Measurements from ENCODE around the gene SLC41A2. TPM values are rescaled to one million over a fixed set of nuclear protein-coding genes. Genes with fewer than 3 reads are reported as not detected.
"Not testable (repeated sequence)": the region's sequence is repeated elsewhere in the genome, so short reads cannot be mapped to it uniquely, and the experiment has no call there.

Gene SLC41A2
- total and polyA plus RNA-seq, 2 of the 13 experiments (the other 11 are each of a cell fraction or from before 2014, with no cell fraction given) = 2.3 to 12.8 TPM

DNA sequence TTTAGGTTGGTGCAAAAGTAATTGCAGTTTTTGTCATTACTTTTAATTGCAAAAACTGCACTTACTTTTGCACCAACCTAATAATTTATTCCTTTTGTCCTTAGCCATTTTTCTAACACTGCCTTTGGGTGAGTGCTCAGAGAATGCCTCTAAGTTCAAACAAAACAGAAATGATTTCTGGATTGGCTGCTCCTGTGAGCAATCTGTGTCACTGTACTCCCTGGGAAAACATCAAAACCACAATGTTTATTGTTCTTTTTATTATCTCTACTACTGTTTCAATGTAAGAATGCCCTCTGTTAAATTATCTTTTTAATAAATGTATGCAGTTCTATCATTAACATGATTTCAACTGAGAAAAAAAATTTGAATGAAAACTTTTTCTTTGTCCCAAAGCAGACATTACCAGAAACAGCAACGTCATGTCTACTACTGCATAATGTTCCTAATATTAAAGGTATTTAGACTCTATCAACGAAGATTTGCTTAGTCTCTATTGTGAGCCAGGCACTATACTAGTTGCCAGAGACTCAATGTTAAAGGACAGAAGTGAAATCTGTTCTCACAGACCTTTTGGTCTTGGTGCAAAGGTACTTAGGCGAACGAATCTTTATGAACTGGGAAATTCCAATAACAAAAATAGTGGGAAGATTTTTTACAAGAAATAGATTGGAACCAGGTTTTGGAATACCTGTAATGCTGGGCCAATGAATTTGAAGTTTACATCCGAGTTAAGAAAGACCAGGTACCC is 6.2 kb downstream of the SLC41A2 start (continued):
- TF ChIP-seq MLXIP (CRISPR knock-in tag; IDR thresholded peaks at IDR 0.05; ENCODE audit: borderline replicate concordance) (no peak), PHF20 (CRISPR knock-in tag; IDR thresholded peaks at IDR 0.05) (no peak), ZNF24 (IDR thresholded peaks at IDR 0.05) (no peak), ZNF619 (CRISPR knock-in tag; IDR thresholded peaks at IDR 0.05) (no peak)

DNA sequence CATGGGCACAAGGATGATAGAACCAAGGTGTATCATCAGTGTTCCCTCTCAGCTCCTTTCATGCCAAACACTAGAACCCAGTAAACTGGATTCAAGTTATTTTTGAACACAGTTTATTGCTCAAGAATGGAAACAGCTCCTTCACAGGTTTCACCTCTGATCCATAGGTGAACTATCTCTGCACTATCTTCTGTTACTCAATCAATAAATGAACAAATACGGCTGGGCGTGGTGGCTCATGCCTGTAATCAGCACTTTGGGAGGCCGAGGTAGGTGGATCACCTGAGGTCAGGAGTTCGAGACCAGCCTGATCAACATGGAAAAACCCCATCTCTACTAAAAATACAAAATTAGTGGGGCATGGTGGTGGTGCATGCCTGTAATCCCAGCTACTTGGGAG is 9.4 kb downstream of the SLC41A2 start:
- FAIRE-seq; H2AFZ ChIP-seq (ENCODE audit: low read length); DNase-seq (ENCODE audit: low spot score); H3K79me2 ChIP-seq (ENCODE audit: insufficient read depth, low read length); H3K4me2 ChIP-seq (ENCODE audit: low read depth, low read length); H3K9ac ChIP-seq (ENCODE audit: insufficient read depth, low read depth, low read length); H3K36me3 ChIP-seq (replicated peaks in 1 of 2; ENCODE audit: control insufficient read depth in 1 of 2, insufficient read depth in 2 of 2, low read length in 2 of 2); H3K27me3 ChIP-seq (ENCODE audit: control insufficient read depth in 1 of 2, insufficient read depth in 2 of 2, low read length in 2 of 2); ATAC-seq; H3K27ac ChIP-seq (ENCODE audit: extremely low read length, insufficient read depth, low read length); CTCF ChIA-PET (ENCODE audit: low intra/inter-chr PET ratio, low total read pairs); H3K4me3 ChIP-seq (replicated peaks in 1 of 3; ENCODE audit: insufficient read depth in 1 of 3, low read depth in 2 of 3, low read length in 3 of 3); H3K9me3 ChIP-seq (ENCODE audit: low read length); H4K20me1 ChIP-seq (ENCODE audit: insufficient read depth, low read length); BruUV-seq (replicated peaks); in situ Hi-C loops (cut with HindIII; ENCODE audit: extremely low pct_ligation_motif_present, low pct_unique_long_range_greater_than_20kb); intact Hi-C loops (cut with micrococcal nuclease; ENCODE audit: unreplicated experiment): not testable (repeated sequence)
- H3K4me1 ChIP-seq (ENCODE audit: insufficient read depth, low read length) = peaks cover 18% of the 10 kb centered on the region
- POLR2A ChIA-PET = interaction anchor here (1.4 kb wide), 1 partner anchor 9 kb away, joined by 4 read pairs; the partner anchor contains the start of gene SLC41A2
- WGBS (ENCODE audit: low lambda C conversion rate) = 91% methylated on average over 4 of the region's 4 CpGs

Data from HepG2 (cell line).